B cell (primary cell): ENCODE results near the gene SH3GLB2. TPM values are rescaled to one million over a fixed set of nuclear protein-coding genes. Genes with fewer than 3 reads are reported as not detected.

ENCODE experiments used
- ATAC-seq: fragments of 200-7000 bp; cut with Tn5 transposase; one replicate; pipeline ENCODE4 v1.10.0; 2021; ENCODE audit warnings: low read depth, mild to moderate bottlenecking, moderate number of reproducible peaks, moderate library complexity
- CTCF ChIA-PET: fragments of 350-600 bp; sonication (Branson Sonifier 250); formaldehyde crosslinking; loops from one replicate; lab custom pipeline; 2021; ENCODE audit warnings: antibody characterized with exemption, inconsistent platforms; lab: Charles Lee
- POLR2A ChIA-PET: fragments of 350-600 bp; sonication (Branson Sonifier 250); formaldehyde crosslinking; loops from one replicate; lab custom pipeline; 2021; ENCODE audit warnings: antibody characterized with exemption; lab: Charles Lee
- DNase-seq: peaks from one replicate; pipeline ENCODE4 v3.0.0; 2013
- H2AFZ ChIP-seq: 2 replicates; pipeline ENCODE4 v1.6.1; 2012; ENCODE audit warnings: mild to moderate bottlenecking, low read depth, low read length; ENCODE audit not compliant: insufficient read depth, poor library complexity, severe bottlenecking
- H3K27ac ChIP-seq, 2 donors: 1 replicate in 1 of 2; 2 replicates in 1 of 2; pipeline ENCODE4 v1.5.1; 2012 to 2013; ENCODE audit warnings: low read length in 2 of 2, mild to moderate bottlenecking in 2 of 2, moderate library complexity in 1 of 2
- H3K27me3 ChIP-seq, 4 experiments: fragments of 200-600 bp in 1 of 4; sonication (generic) in 1 of 4; replicated peaks in 1 of 4; 1 replicate in 2 of 4; 2 replicates in 2 of 4; pipeline versions ENCODE4 v1.6.1 to v1.7.0; 2013 to 2016; ENCODE audit warnings: low read length in 3 of 4, mild to moderate bottlenecking in 2 of 4, mixed read lengths in 1 of 4, moderate library complexity in 1 of 4; ENCODE audit not compliant: insufficient read depth in 4 of 4, control insufficient read depth in 3 of 4; ENCODE audit errors: control extremely low read depth in 1 of 4
- H3K36me3 ChIP-seq, 2 experiments: replicated peaks in 1 of 2; 1 replicate in 1 of 2; 2 replicates in 1 of 2; pipeline versions ENCODE4 v1.6.1 to v1.7.1; 2013; ENCODE audit warnings: low read length in 1 of 2; ENCODE audit not compliant: insufficient read depth in 2 of 2, control insufficient read depth in 1 of 2; ENCODE audit errors: control extremely low read depth in 1 of 2, extremely low read depth in 1 of 2
- H3K4me1 ChIP-seq, 2 donors: fragments of 200-600 bp in 1 of 2; sonication (generic) in 1 of 2; 1 replicate in 1 of 2; 2 replicates in 1 of 2; pipeline versions ENCODE4 v1.5.1 to v1.6.1; 2013 to 2017; ENCODE audit warnings: low read length in 2 of 2; ENCODE audit not compliant: control insufficient read depth in 2 of 2, insufficient read depth in 2 of 2
- H3K4me2 ChIP-seq: replicated peaks from 2 replicates; pipeline ENCODE3; 2012; ENCODE audit warnings: mild to moderate bottlenecking, low read depth, low read length; ENCODE audit not compliant: poor library complexity, severe bottlenecking
- H3K4me3 ChIP-seq, 5 experiments: fragments of 200-600 bp in 1 of 5; sonication (generic) in 1 of 5; 1 replicate in 3 of 5; 2 replicates in 2 of 5; pipeline versions ENCODE4 v1.5.1 to v1.7.0; 2011 to 2016; ENCODE audit warnings: low read length in 4 of 5, mild to moderate bottlenecking in 4 of 5, low read depth in 2 of 5, control low read depth in 1 of 5, moderate library complexity in 1 of 5; ENCODE audit not compliant: insufficient read depth in 1 of 5; ENCODE audit errors: control extremely low read depth in 1 of 5, extremely low read depth in 1 of 5
- H3K79me2 ChIP-seq: fragments of 200-600 bp; sonication (generic); one replicate; pipeline ENCODE4 v1.6.0; 2016; ENCODE audit warnings: low read length; ENCODE audit not compliant: control insufficient read depth, insufficient read depth
- H3K9ac ChIP-seq: fragments of 200-600 bp; sonication (generic); 2 replicates; pipeline ENCODE4 v1.6.1; 2017; ENCODE audit warnings: mild to moderate bottlenecking, low read length, moderate library complexity
- H3K9me3 ChIP-seq, 3 donors: one replicate each; pipeline versions ENCODE4 v1.6.1 to v1.7.1; 2013; ENCODE audit warnings: low read length in 2 of 3; ENCODE audit not compliant: control insufficient read depth in 2 of 3, insufficient read depth in 1 of 3; ENCODE audit errors: control extremely low read depth in 1 of 3
- H4K20me1 ChIP-seq: 2 replicates; pipeline ENCODE4 v1.6.0; 2012; ENCODE audit warnings: mild to moderate bottlenecking, low read length; ENCODE audit not compliant: insufficient read depth, control insufficient read depth, poor library complexity, severe bottlenecking
- H3K27ac Mint-ChIP-seq: one replicate; pipeline ENCODE4 v1.8.0; 2021; ENCODE audit warnings: mixed read lengths
- H3K27me3 Mint-ChIP-seq: one replicate; pipeline ENCODE4 v1.8.0; 2021; ENCODE audit warnings: mixed read lengths
- H3K4me1 Mint-ChIP-seq: one replicate; pipeline ENCODE4 v1.8.0; 2021; ENCODE audit warnings: mixed read lengths
- H3K4me3 Mint-ChIP-seq: one replicate; pipeline ENCODE4 v1.8.0; 2021; ENCODE audit warnings: mixed read lengths
- H3K9me3 Mint-ChIP-seq: one replicate; pipeline ENCODE4 v1.8.0; 2022; ENCODE audit warnings: mixed read lengths; ENCODE audit not compliant: insufficient read depth
- EZH2 ChIP-seq: IDR thresholded peaks from 2 replicates; pipeline ENCODE4 v1.6.1; 2012; ENCODE audit warnings: borderline replicate concordance, low read depth, mild to moderate bottlenecking, moderate library complexity, low read length; ENCODE audit not compliant: insufficient read depth, poor library complexity, severe bottlenecking
- WGBS: methylation state at CpG from one replicate; pipeline ENCODE4 v1.1.5; 2013; ENCODE audit warnings: missing lambda C conversion rate; ENCODE audit not compliant: insufficient coverage; 5-methylcytosine and 5-hydroxymethylcytosine counted together
- intact Hi-C: fragments of 100-400 bp; cut with micrococcal nuclease; formaldehyde crosslinking; loops from one replicate; pipeline ENCODE4 v1.10.0; 2022
- polyA plus RNA-seq: library from polyadenylated mRNA; depleted of rRNA; stranded (reverse); fragments of >200 nt; gene quantifications from 2 replicates; pipeline ENCODE4 v1.2.3, GENCODE V29; 2012
- total RNA-seq, 2 donors: library from RNA; stranded (reverse); fragments of 120-200 nt in 1 of 2; gene quantifications; 1 replicate in 1 of 2; 2 replicates in 1 of 2; pipeline versions ENCODE4 v1.2.3 to v1.2.4, GENCODE V29; 2013 to 2022
- TF ChIP-seq, protein P1 (sequence below): fragments of 200-600 bp; IDR thresholded peaks from one replicate; pipeline ENCODE4 v1.8.0; 2022; ENCODE audit warnings: antibody characterized with exemption, mild to moderate bottlenecking

The SH3GLB2 gene
- total and polyA plus RNA-seq, 2 donors (not counting 1 experiment from before 2014, with no cell fraction given), result 110 to 176 TPM

DNA sequence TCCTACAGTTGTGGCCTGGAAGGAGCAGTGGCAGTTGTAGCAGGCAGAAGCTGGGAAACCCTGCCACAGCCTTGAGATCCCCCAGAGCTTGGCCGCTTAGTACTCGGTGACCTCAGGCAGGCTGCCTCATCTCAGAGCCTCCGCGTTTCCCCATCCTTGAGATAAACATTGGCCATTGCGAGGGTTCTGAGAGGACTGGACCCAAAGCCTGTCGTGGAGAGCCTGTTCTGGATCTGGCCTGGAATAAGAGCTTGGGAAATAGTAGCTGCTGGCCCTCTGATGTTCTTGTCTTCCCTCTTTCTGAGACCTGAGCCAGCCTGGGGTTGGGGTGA is 9.6 kb upstream of the SH3GLB2 start:
- Histone ChIP-seq H4K20me1 (peaks cover 29% of the 10 kb centered on the region), H3K9me3 (no peaks in the 10 kb centered on the region), H3K36me3 (peaks cover 0 to 14% of the 10 kb centered on the region in 2 experiments), H3K4me1 (peaks cover 19 to 25% of the 10 kb centered on the region in 2 donors), H3K4me2 (peak overlapping the region; percentile 92), H3K27me3 (no peaks in the 10 kb centered on the region), H2AFZ (no peak overlapping the region), H3K79me2 (peaks cover 49% of the 10 kb centered on the region), H3K4me3 (peak overlapping the region in 2 of 5 experiments; percentile 94 to 98), H3K9ac (peak overlapping the region; percentile 93), H3K27ac (no peak overlapping the region)
- H3K27me3 Mint-ChIP-seq, result no peaks in the 10 kb centered on the region
- peaks cover 34% of the 10 kb centered on the region for H3K4me1 Mint-ChIP-seq
- WGBS, result 98% methylated on average over 6 of the region's 6 CpGs
- no peak for DNase-seq
- H3K4me3 Mint-ChIP-seq, result peak overlapping the region; percentile 97
- H3K27ac Mint-ChIP-seq, result no peak overlapping the region
- ChIA-PET POLR2A (interaction anchor here (2.8 kb wide), 1 partner anchor 10 kb away, joined by 13 read pairs; the partner anchor contains the start of gene SH3GLB2), CTCF (interaction anchor here (1.7 kb wide), 1 partner anchor 9 kb away, joined by 7 read pairs; the partner anchor contains the start of gene SH3GLB2)
- intact Hi-C loops, result loop anchor here (2.0 kb wide), 1 partner anchor 909 kb away; no protein-coding TSS in a partner anchor
- H3K9me3 Mint-ChIP-seq, result no peaks in the 10 kb centered on the region
- TF ChIP-seq EZH2, result no peak
- ATAC-seq, result no peak

GRCh38 chr9:129036923-129037766 is 9.0 kb upstream of the SH3GLB2 start:
- Histone ChIP-seq H3K36me3 (peaks cover 0 to 8% of the 10 kb centered on the region in 2 experiments), H3K9me3 (no peaks in the 10 kb centered on the region), H3K4me2 (peak overlapping the region; percentile 92), H3K4me3 (peak overlapping the region; percentile 51 to 98 (median 91)), H4K20me1 (peaks cover 29% of the 10 kb centered on the region), H3K4me1 (peaks cover 19 to 25% of the 10 kb centered on the region in 2 donors), H3K79me2 (peaks cover 44% of the 10 kb centered on the region), H3K27me3 (no peaks in the 10 kb centered on the region), H3K9ac (peak overlapping the region; percentile 93), H3K27ac (peak overlapping the region; percentile 5 to 82), H2AFZ (peak overlapping the region; percentile 97)
- Mint-ChIP-seq H3K4me3 (peak overlapping the region; percentile 97), H3K4me1 (peaks cover 34% of the 10 kb centered on the region), H3K9me3 (no peaks in the 10 kb centered on the region), H3K27ac (peak overlapping the region; percentile 85), H3K27me3 (no peaks in the 10 kb centered on the region)
- intact Hi-C loops, result loop anchor here (1.0 to 2.0 kb wide), 5 partner anchors 9 to 908 kb away; partner anchors contain the start of genes NTMT1, PTPA and SH3GLB2
- CTCF ChIA-PET, result interaction anchor here (1.0 to 1.7 kb wide), 2 partner anchors 9 to 41 kb away, joined by 4 to 7 read pairs; partner anchors contain the start of gene SH3GLB2
- no peak for ATAC-seq
- peak; percentile 34 for DNase-seq
- TF ChIP-seq, protein P1, sequence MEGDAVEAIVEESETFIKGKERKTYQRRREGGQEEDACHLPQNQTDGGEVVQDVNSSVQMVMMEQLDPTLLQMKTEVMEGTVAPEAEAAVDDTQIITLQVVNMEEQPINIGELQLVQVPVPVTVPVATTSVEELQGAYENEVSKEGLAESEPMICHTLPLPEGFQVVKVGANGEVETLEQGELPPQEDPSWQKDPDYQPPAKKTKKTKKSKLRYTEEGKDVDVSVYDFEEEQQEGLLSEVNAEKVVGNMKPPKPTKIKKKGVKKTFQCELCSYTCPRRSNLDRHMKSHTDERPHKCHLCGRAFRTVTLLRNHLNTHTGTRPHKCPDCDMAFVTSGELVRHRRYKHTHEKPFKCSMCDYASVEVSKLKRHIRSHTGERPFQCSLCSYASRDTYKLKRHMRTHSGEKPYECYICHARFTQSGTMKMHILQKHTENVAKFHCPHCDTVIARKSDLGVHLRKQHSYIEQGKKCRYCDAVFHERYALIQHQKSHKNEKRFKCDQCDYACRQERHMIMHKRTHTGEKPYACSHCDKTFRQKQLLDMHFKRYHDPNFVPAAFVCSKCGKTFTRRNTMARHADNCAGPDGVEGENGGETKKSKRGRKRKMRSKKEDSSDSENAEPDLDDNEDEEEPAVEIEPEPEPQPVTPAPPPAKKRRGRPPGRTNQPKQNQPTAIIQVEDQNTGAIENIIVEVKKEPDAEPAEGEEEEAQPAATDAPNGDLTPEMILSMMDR, result no peak
- TF ChIP-seq EZH2, result no peak
- POLR2A ChIA-PET, result interaction anchor here (1.0 to 2.8 kb wide), 2 partner anchors 9 to 44 kb away, joined by 4 to 13 read pairs; partner anchors contain the start of genes DOLPP1 and SH3GLB2
- WGBS, result 24% methylated on average over 32 of the region's 32 CpGs
